Testis (tissue), 2 donors: ENCODE results near the gene RASA2.

Experiments used
- CTCF ChIP-seq, 3 experiments: fragments of 450-650 bp in 2 of 3; fragments of 200-600 bp in 1 of 3; sonication (generic) in 1 of 3; IDR thresholded peaks; one replicate each; pipeline ENCODE4 v1.5.1; 2016 to 2019; ENCODE audit warnings: antibody characterized with exemption in 3 of 3, mild to moderate bottlenecking in 2 of 3, moderate library complexity in 1 of 3
- POLR2A ChIP-seq: fragments of 450-650 bp; IDR thresholded peaks from one replicate; pipeline ENCODE4 v1.6.1; 2017; ENCODE audit warnings: antibody characterized with exemption, mild to moderate bottlenecking, moderate library complexity

DNA sequence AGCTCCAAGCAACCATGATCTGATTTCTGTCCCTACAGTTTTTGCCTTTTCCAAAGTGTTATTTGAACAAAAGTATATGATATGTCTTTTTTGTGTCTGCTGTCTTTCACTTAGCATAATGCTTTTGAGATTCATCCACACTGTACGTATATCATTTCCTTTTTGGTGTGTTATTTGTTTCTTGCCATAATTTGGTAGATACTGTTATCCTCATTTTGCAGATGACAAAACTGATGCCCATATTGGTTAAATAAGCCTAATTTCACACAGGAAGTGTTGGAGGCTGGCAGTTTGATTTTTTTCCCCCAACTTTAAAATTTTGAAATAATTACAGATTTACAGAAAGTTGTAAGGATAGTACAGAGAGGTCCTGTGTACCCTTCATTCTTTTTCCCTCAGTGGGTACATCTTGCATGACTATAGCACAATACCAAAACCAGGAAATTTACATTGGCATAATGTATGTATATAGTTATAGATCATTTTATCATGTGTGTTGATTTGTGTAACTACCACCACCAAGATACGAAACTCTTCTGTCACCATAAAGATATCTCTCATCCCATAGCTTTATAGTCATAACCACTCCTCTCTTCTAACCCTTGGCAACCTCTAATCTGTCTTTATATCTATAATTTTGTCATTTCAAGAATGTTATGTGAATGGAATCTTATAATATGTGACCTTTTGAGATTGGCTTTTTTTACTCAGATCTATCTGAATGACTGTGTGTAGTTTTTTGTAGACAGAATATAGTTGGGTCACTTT lies 55.6 kb downstream of the RASA2 start:
- TF ChIP-seq CTCF (IDR thresholded peaks at IDR 0.05) (no peak), POLR2A (no peak)
